Prostate gland (tissue), 2 donors: ENCODE measurements around the gene MAFF.

Experiments
- POLR2A ChIP-seq: fragments of 450-650 bp; IDR thresholded peaks from one replicate; pipeline ENCODE4 v1.6.1; 2016; ENCODE audit warnings: antibody characterized with exemption, mild to moderate bottlenecking
- POLR2AphosphoS5 ChIP-seq: sonication (generic); formaldehyde crosslinking; IDR thresholded peaks from one replicate; pipeline ENCODE4 v1.6.1; 2017; ENCODE audit warnings: antibody characterized with exemption
- TF ChIP-seq, protein P1 (sequence below), 4 experiments: fragments of 200-600 bp in 2 of 4; fragments of 450-650 bp in 2 of 4; sonication (generic) in 2 of 4; IDR thresholded peaks; 1 replicate in 3 of 4; 2 replicates in 1 of 4; pipeline ENCODE4 v1.5.1; 2016 to 2019; ENCODE audit warnings: antibody characterized with exemption in 4 of 4, mild to moderate bottlenecking in 2 of 4, moderate library complexity in 2 of 4

DNA sequence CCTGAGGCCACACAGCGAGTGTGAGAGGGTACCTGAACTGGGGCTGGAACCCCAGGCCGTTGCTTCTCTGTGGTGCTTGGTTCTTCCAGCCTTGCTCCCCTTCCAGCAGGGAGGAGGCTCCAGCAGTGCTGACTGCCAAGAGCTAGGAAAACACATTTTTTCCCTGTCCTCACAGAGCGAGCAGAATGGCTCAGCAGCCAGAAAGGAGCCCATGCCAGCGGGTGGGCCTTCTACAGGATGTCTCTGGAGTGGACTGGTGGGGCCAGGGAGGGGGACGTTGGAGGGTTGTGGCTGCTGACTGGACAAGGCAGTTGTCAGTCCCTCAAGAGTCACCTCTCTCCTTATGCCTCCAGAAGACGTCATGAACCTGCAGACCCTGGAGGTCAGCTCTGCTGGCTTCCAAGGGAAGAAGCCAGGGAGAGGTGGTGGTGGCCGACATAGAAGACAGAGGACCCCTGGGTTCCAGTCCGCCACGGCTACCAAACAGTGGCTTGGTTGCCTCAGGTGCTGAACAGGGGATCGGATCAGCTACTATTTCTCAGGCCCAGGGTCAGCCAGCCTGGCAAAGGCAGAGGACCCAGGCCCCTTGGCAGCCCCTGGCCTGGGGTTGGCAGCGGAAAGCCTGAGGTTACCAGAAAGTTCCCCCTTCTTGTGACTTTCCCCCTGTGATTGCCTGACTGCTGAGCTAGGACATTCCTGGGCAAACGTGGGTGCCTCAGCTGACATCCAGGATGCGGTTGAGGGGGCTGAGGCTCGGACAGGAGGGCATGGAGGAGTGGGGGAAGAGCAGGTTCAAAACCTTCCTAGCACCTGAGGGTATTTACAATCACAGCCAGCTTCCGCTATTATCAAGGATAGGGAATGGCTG is 3.7 kb downstream of the MAFF start:
- TF ChIP-seq, protein P1, sequence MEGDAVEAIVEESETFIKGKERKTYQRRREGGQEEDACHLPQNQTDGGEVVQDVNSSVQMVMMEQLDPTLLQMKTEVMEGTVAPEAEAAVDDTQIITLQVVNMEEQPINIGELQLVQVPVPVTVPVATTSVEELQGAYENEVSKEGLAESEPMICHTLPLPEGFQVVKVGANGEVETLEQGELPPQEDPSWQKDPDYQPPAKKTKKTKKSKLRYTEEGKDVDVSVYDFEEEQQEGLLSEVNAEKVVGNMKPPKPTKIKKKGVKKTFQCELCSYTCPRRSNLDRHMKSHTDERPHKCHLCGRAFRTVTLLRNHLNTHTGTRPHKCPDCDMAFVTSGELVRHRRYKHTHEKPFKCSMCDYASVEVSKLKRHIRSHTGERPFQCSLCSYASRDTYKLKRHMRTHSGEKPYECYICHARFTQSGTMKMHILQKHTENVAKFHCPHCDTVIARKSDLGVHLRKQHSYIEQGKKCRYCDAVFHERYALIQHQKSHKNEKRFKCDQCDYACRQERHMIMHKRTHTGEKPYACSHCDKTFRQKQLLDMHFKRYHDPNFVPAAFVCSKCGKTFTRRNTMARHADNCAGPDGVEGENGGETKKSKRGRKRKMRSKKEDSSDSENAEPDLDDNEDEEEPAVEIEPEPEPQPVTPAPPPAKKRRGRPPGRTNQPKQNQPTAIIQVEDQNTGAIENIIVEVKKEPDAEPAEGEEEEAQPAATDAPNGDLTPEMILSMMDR (IDR thresholded peaks at IDR 0.05) = no peak
- no peak for TF ChIP-seq POLR2AphosphoS5
- TF ChIP-seq POLR2A = no peak
